NCI-H748 (cell line): ENCODE data around the gene HMCN2.
A peak's percentile ranks its signal among the peaks of the same experiment; 100 is the strongest.

ENCODE experiments used
- DNase-seq: peaks from one replicate; lab custom pipeline; 2025; ENCODE audit not compliant: unreplicated experiment; lab: John Stamatoyannopoulos, UW

HMCN2 gene

GRCh38 chr9:130479587-130479986 is 214.0 kb downstream of the HMCN2 start:
- DNase-seq, result no peak

GRCh38 chr9:130480673-130481072 is 215.1 kb downstream of the HMCN2 start:
- DNase-seq, result no peak

GRCh38 chr9:130482463-130482862 is 216.9 kb downstream of the HMCN2 start:
- no peak for DNase-seq

GRCh38 chr9:130483371-130483971 is 217.9 kb downstream of the HMCN2 start:
- DNase-seq, result peak; percentile 69
